ENCODE results near the gene BDH1.
"Not testable (repeated sequence)": the region's sequence is repeated elsewhere in the genome, so short reads cannot be mapped to it uniquely, and the experiment has no call there.

BDH1 gene

DNA sequence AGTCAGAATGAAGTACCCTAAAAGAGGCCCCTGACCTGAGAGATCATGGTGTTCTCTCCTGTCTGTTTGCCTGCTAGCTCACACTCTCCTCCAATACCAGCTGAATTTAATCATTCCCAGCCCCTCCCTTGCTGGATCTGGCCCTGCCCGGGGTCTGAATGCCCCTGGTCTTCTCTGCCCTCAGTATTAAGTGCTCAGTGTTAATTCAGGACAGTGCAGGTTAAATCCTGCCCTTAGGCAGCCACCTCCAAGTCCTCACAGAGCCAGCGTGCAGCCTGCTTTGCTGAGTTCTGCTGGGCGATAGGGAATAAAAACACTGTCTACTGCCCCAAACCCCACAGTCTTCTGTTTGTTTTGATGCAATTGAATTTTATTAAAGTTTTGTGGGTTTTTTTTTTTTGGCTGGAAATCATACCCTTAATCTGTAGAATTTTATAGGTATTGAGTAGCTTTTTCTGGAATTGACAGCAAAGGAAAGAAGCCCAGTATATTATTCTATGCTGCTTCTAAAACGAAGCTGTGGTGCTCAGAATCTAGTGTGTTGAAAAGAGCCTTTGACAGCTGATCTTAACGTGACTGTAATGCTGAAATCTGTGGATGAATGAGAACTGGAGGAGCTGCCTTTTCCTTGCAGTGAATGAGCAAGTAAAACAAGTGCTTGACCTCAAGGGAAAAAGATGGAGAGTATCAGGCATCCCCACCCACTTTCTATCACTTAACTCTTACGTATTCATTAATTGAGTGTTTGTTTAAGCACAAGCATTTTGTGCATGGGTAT, 12.3 kb upstream of the BDH1 start:
- Histone ChIP-seq H4K20me1 (ENCODE audit: low read depth, low read length) (no peaks in the 10 kb centered on the region), H3F3A (ENCODE audit: insufficient read depth) (no peaks in the 10 kb centered on the region), H2AFZ (ENCODE audit: low read depth, low read length, severe bottlenecking) (no peak overlapping the region), H3K4me3 (ENCODE audit: insufficient read depth, low read length, poor library complexity, severe bottlenecking) (no peak overlapping the region), H3K36me3 (ENCODE audit: low read length) (0 out of 2 replicates have a peak, but pooled peaks cover 2% of the 10 kb centered on the region), H3K4me2 (ENCODE audit: low read depth, low read length, poor library complexity, severe bottlenecking) (no peak overlapping the region), H3K9me3 (ENCODE audit: insufficient read depth, low read length) (peaks cover 31% of the 10 kb centered on the region; the same call in 1 of the 2 replicates), H3K79me2 (ENCODE audit: insufficient read depth, low read length) (no peaks in the 10 kb centered on the region), H3K9me2 (replicated peaks; ENCODE audit: insufficient read depth, low read length) (no peaks in the 10 kb centered on the region), H3K9ac (ENCODE audit: low read length) (no peak overlapping the region), H3K27me3 (ENCODE audit: low read length) (peaks cover 2% of the 10 kb centered on the region; the same call in 1 of the 2 replicates), H3K27ac (ENCODE audit: low read depth, low read length) (no peak overlapping the region)
- TF ChIP-seq EZH2phosphoT487 (conservative IDR thresholded peaks at IDR 0.05; ENCODE audit: low read length), result no peak
- TF ChIP-seq, protein P1, sequence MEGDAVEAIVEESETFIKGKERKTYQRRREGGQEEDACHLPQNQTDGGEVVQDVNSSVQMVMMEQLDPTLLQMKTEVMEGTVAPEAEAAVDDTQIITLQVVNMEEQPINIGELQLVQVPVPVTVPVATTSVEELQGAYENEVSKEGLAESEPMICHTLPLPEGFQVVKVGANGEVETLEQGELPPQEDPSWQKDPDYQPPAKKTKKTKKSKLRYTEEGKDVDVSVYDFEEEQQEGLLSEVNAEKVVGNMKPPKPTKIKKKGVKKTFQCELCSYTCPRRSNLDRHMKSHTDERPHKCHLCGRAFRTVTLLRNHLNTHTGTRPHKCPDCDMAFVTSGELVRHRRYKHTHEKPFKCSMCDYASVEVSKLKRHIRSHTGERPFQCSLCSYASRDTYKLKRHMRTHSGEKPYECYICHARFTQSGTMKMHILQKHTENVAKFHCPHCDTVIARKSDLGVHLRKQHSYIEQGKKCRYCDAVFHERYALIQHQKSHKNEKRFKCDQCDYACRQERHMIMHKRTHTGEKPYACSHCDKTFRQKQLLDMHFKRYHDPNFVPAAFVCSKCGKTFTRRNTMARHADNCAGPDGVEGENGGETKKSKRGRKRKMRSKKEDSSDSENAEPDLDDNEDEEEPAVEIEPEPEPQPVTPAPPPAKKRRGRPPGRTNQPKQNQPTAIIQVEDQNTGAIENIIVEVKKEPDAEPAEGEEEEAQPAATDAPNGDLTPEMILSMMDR (IDR thresholded peaks at IDR 0.05; ENCODE audit: insufficient read depth, low read length, poor library complexity, severe bottlenecking), result no peak

DNA sequence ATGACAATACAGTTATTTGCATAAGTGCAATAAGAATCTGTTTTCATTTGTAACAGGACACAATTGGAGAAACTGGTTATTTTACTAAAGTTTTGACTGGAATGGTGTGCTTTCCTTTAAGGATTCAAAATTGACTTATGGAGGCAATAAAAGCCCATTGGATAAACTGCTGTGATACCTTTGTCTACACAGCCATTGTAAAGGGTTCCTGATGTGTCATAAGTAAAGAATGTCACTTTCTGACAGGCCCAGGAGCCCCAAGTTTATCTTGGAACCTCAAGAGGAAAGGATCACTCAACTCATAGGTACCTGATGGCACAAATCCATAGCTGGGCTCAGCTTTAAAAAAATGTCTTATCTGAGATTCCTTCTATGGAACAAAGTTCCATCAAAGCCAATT, 10.4 kb upstream of the BDH1 start:
- H3K27ac ChIP-seq (ENCODE audit: low read depth, low read length); H3K9ac ChIP-seq (ENCODE audit: low read length); H2AFZ ChIP-seq (ENCODE audit: low read depth, low read length, severe bottlenecking); H3K79me2 ChIP-seq (ENCODE audit: insufficient read depth, low read length); H3F3A ChIP-seq (ENCODE audit: insufficient read depth); H3K4me2 ChIP-seq (ENCODE audit: low read depth, low read length, poor library complexity, severe bottlenecking); H3K4me3 ChIP-seq (ENCODE audit: insufficient read depth, low read length, poor library complexity, severe bottlenecking); H3K36me3 ChIP-seq (ENCODE audit: low read length); H3K9me2 ChIP-seq (replicated peaks; ENCODE audit: insufficient read depth, low read length); H4K20me1 ChIP-seq (ENCODE audit: low read depth, low read length); H3K27me3 ChIP-seq (ENCODE audit: low read length): not testable (repeated sequence)
- H3K9me3 ChIP-seq (ENCODE audit: insufficient read depth, low read length), result peaks cover 24% of the 10 kb centered on the region; the same call in 1 of the 2 replicates

DNA sequence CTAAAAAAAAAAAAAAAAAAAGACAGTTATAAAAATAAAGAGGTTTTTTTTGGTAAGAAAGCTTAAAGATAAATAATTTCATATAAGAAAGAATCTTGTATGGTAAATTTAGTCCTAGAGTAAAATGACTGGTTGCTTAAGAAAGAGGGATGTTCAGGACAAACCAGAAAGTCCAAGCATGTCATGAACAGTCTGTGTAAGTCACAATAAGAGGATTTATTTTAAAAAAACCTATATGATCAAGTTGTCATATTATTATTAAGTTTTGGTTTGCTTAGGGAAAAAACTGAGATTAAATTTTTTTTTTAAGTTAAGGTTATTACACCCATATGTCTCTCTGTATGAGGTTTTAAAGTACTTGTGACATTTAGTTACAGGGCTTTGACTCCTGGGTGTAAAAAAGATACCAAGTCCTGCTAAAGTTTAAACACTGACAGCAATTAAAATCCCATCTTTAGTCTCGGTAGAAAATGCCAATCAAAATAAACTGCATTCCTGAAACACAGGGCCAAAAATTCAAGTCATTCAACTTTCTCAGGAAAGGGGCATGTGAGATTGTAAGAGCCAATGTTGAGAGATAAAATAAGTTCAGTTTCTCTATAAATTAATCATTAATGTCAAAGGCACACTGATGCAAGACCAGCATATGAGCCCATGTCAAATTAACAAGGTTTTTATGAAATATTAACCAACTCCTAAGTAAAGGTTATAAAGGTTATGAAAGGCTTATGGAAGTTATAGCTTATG, 8.5 kb upstream of the BDH1 start:
- no peaks in the 10 kb centered on the region for H4K20me1 ChIP-seq (ENCODE audit: low read depth, low read length)
- TF ChIP-seq EZH2phosphoT487 (conservative IDR thresholded peaks at IDR 0.05; ENCODE audit: low read length), result no peak
- TF ChIP-seq, protein P1 (IDR thresholded peaks at IDR 0.05; ENCODE audit: insufficient read depth, low read length, poor library complexity, severe bottlenecking), result no peak

More for the DNA sequence above, 8.5 kb upstream of the BDH1 start:
- H3K9me2 ChIP-seq (replicated peaks; ENCODE audit: insufficient read depth, low read length), result no peaks in the 10 kb centered on the region
- H3K36me3 ChIP-seq (ENCODE audit: low read length), result 0 out of 2 replicates have a peak, but pooled peaks cover 2% of the 10 kb centered on the region
- H3K27ac ChIP-seq (ENCODE audit: low read depth, low read length), result no peak overlapping the region
- H3K9ac ChIP-seq (ENCODE audit: low read length), result no peak overlapping the region
- H2AFZ ChIP-seq (ENCODE audit: low read depth, low read length, severe bottlenecking), result no peak overlapping the region
- no peaks in the 10 kb centered on the region for H3K79me2 ChIP-seq (ENCODE audit: insufficient read depth, low read length)
- H3K9me3 ChIP-seq (ENCODE audit: insufficient read depth, low read length), result peaks cover 24% of the 10 kb centered on the region; the same call in 1 of the 2 replicates
- peaks cover 2% of the 10 kb centered on the region; the same call in 1 of the 2 replicates for H3K27me3 ChIP-seq (ENCODE audit: low read length)
- no peaks in the 10 kb centered on the region for H3F3A ChIP-seq (ENCODE audit: insufficient read depth)
- H3K4me3 ChIP-seq (ENCODE audit: insufficient read depth, low read length, poor library complexity, severe bottlenecking), result no peak overlapping the region
- no peak overlapping the region for H3K4me2 ChIP-seq (ENCODE audit: low read depth, low read length, poor library complexity, severe bottlenecking)

All from SU-DHL-6 (cell line).